Loucy (cell line): Measurements from ENCODE around the gene ATP10A.

ENCODE experiments used
- EZH2phosphoT487 ChIP-seq: fragments of 200-600 bp; IDR thresholded peaks from 2 replicates; pipeline ENCODE4 v1.6.1; 2018; ENCODE audit warnings: antibody characterized with exemption, mild to moderate bottlenecking, moderate library complexity, borderline replicate concordance
- TF ChIP-seq, protein P1 (sequence below): fragments of 200-600 bp; sonication (generic); conservative IDR thresholded peaks from 2 replicates; pipeline ENCODE4 v1.5.1; 2014; ENCODE audit warnings: mild to moderate bottlenecking, antibody characterized with exemption, low read length

DNA sequence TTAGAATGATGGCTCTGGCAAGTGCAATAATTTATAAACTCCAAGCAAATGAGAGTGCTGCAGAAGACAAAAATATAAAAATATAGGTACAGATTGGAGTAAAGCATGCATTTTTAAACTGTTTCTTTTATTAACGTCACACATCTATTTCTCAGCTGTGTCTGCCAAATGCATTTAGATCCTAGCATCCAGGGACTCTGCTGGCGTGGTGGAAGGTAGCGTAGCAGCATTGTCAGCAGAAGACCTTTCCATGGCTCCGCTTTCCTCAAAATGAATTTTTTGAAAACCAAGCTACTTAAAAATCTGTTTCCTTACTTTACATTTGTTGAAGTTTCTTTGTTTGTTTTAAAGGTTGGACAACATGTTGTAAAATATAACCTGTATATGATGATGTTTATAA lies 16.3 kb upstream of the ATP10A start:
- TF ChIP-seq, protein P1, sequence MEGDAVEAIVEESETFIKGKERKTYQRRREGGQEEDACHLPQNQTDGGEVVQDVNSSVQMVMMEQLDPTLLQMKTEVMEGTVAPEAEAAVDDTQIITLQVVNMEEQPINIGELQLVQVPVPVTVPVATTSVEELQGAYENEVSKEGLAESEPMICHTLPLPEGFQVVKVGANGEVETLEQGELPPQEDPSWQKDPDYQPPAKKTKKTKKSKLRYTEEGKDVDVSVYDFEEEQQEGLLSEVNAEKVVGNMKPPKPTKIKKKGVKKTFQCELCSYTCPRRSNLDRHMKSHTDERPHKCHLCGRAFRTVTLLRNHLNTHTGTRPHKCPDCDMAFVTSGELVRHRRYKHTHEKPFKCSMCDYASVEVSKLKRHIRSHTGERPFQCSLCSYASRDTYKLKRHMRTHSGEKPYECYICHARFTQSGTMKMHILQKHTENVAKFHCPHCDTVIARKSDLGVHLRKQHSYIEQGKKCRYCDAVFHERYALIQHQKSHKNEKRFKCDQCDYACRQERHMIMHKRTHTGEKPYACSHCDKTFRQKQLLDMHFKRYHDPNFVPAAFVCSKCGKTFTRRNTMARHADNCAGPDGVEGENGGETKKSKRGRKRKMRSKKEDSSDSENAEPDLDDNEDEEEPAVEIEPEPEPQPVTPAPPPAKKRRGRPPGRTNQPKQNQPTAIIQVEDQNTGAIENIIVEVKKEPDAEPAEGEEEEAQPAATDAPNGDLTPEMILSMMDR: no peak
- TF ChIP-seq EZH2phosphoT487: no peak
